Neural cell (in vitro differentiated cells): ENCODE measurements around the gene SCN3B.

Source experiments
- CTCF ChIP-seq: fragments of 450-650 bp; IDR thresholded peaks from 2 replicates; pipeline ENCODE4 v1.5.1; 2014; ENCODE audit warnings: antibody characterized with exemption, mild to moderate bottlenecking, moderate library complexity; ENCODE audit not compliant: poor library complexity, severe bottlenecking
- EP300 ChIP-seq: fragments of 450-650 bp; conservative IDR thresholded peaks from 2 replicates; pipeline ENCODE4 v1.6.1; 2014; ENCODE audit warnings: antibody characterized with exemption, mild to moderate bottlenecking, moderate library complexity; ENCODE audit not compliant: poor library complexity, severe bottlenecking
- EZH2 ChIP-seq: fragments of 200-600, 300-800 bp; shearing (Covaris generic), sonication (generic); IDR thresholded peaks from 2 replicates; pipeline ENCODE4 v1.6.1; 2014; ENCODE audit warnings: antibody characterized with exemption, low read length, borderline replicate concordance, mild to moderate bottlenecking; ENCODE audit not compliant: insufficient read depth, poor library complexity, severe bottlenecking
- MXI1 ChIP-seq: fragments of 450-650 bp; conservative IDR thresholded peaks from 2 replicates; pipeline ENCODE4 v1.6.1; 2014; ENCODE audit warnings: antibody characterized with exemption, mild to moderate bottlenecking; ENCODE audit not compliant: poor library complexity, severe bottlenecking
- POLR2AphosphoS5 ChIP-seq: IDR thresholded peaks from 2 replicates; pipeline ENCODE4 v1.6.1; 2012
- RAD21 ChIP-seq: fragments of 450-650 bp; conservative IDR thresholded peaks from 2 replicates; pipeline ENCODE4 v1.6.1; 2014; ENCODE audit warnings: antibody characterized with exemption, mild to moderate bottlenecking, moderate library complexity
- REST ChIP-seq: IDR thresholded peaks from 2 replicates; pipeline ENCODE4 v1.6.1; 2012; ENCODE audit warnings: borderline replicate concordance
- SMC3 ChIP-seq: fragments of 450-650 bp; conservative IDR thresholded peaks from 2 replicates; pipeline ENCODE4 v1.6.1; 2014; ENCODE audit warnings: antibody characterized with exemption, mild to moderate bottlenecking, moderate library complexity; ENCODE audit not compliant: poor library complexity

- TF ChIP-seq CTCF (no peak), RAD21 (no peak), SMC3 (no peak), POLR2AphosphoS5 (no peak), EP300 (no peak), EZH2 (no peak), REST (no peak), MXI1 (no peak)
Measured at GRCh38 chr11:123702139-123702538, 47.7 kb upstream of the SCN3B start.
